HG03045 (cell line): Measurements from ENCODE around the gene LTA.

Experiments used
- ATAC-seq: cut with Tn5 transposase; IDR thresholded peaks from one replicate; pipeline ENCODE4 v1.9.1; 2021; ENCODE audit warnings: mild to moderate bottlenecking, moderate library complexity; ENCODE audit not compliant: unreplicated experiment

LTA gene, protein sequence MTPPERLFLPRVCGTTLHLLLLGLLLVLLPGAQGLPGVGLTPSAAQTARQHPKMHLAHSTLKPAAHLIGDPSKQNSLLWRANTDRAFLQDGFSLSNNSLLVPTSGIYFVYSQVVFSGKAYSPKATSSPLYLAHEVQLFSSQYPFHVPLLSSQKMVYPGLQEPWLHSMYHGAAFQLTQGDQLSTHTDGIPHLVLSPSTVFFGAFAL

DNA sequence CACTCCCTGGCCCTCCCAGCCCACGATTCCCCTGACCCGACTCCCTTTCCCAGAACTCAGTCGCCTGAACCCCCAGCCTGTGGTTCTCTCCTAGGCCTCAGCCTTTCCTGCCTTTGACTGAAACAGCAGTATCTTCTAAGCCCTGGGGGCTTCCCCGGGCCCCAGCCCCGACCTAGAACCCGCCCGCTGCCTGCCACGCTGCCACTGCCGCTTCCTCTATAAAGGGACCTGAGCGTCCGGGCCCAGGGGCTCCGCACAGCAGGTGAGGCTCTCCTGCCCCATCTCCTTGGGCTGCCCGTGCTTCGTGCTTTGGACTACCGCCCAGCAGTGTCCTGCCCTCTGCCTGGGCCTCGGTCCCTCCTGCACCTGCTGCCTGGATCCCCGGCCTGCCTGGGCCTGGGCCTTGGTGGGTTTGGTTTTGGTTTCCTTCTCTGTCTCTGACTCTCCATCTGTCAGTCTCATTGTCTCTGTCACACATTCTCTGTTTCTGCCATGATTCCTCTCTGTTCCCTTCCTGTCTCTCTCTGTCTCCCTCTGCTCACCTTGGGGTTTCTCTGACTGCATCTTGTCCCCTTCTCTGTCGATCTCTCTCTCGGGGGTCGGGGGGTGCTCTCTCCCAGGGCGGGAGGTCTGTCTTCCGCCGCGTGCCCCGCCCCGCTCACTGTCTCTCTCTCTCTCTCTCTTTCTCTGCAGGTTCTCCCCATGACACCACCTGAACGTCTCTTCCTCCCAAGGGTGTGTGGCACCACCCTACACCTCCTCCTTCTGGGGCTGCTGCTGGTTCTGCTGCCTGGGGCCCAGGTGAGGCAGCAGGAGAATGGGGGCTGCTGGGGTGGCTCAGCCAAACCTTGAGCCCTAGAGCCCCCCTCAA is at the start of gene LTA:
LTA (plus strand) TSS at position 249 of the 871 bp plus-strand sequence; CDS start at position 703, 454 bp downstream.
- ATAC-seq: no peak

DNA sequence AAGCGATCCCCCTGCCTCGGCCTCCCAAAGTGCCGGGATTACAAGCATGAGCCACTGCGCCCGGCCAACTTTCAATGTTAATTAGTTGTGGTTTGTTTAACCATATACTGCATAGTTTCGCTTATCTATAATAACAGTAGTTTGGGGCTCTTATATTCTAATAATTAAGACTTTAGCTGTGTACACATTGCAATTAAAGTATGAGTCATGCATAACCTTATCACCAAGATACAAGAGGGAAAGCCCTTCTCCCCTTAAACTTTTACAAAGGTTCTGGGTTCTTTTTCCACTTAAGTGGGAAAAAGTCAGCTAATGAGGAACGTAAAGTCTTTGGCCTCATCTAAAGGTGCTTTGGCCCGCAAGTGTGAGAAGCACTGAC is 46.5 kb upstream of the LTA start:
- no peak for ATAC-seq

DNA sequence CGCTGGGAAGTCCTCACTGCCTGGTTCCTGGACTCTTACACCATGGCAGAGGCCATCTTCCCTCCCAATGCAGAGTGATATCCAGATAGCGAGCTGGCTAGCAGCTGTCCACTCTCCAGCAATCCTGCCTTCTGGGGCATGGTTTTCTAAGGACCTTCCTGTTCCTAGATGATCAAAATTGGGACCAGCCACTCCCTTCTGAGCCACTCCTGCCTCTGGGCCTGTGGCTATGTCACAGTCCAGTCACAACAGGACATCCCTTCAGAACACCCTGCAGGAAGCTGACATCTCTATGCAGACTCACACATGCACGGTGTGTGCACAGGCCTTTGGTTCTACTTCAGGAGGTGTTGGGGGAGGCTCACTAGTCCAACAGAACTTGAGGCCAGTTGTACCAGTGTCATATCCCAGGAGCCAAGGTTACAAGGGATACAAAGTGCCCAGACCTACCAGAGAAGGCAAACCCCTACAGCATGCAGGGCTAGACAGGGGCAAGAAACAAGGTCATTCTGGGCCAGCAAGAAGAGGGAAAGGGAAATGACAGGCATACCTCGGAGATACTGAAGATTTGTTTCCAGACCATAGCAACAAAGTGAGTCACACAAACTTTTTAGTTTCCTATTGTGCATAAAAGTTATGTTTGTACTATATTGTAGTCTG is 46.0 kb upstream of the LTA start:
- ATAC-seq: no peak

DNA sequence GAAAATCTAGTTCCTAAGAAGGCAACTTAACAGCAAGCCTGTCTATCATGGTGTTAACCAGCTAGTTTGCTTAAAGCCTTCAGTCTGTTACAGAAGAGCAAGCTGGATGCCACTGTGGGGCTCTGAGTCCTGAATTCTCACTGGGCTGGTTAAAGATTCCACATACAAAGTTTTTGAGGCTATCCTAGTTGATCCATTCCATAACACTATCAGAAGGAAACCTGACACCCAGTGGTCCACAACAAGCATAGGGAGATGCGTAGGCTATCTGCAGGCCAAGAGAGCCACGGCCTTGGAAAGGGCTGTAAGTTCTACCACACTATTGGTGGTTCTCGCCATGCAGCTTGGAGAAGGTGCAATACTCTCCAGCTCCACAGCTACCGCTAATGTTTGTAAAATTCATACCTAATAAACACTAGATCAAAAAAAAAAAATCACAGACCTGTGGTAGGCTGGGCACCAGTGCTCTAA is 43.7 kb upstream of the LTA start:
- no peak for ATAC-seq

DNA sequence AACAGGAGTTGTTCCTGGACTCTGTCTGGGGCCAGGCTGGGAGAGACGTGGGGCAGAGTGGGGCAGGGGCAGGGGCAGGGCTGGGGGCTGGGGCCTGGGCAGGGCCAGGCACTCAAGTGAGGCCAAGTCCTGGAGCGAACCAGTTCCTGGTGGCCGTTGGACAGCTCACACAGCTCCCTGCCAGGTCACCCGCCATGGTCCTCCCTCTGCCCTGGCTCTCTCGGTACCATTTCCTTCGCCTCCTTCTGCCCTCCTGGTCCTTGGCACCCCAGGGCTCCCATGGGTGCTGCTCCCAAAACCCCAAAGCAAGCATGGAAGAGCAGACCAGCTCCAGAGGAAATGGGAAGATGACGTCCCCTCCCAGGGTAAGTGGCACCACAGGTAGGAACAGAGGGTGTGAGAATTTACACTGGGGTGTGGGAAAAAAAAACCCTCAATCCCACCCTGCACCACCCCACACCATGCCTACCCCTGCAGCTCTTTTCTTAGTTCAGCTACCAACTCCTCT is 43.2 kb upstream of the LTA start, which contains the start of gene MCCD1:
MCCD1 (plus strand) TSS at position 142 of the 508 bp plus-strand sequence; CDS start at position 195, 53 bp downstream.
- ATAC-seq: no peak

DNA sequence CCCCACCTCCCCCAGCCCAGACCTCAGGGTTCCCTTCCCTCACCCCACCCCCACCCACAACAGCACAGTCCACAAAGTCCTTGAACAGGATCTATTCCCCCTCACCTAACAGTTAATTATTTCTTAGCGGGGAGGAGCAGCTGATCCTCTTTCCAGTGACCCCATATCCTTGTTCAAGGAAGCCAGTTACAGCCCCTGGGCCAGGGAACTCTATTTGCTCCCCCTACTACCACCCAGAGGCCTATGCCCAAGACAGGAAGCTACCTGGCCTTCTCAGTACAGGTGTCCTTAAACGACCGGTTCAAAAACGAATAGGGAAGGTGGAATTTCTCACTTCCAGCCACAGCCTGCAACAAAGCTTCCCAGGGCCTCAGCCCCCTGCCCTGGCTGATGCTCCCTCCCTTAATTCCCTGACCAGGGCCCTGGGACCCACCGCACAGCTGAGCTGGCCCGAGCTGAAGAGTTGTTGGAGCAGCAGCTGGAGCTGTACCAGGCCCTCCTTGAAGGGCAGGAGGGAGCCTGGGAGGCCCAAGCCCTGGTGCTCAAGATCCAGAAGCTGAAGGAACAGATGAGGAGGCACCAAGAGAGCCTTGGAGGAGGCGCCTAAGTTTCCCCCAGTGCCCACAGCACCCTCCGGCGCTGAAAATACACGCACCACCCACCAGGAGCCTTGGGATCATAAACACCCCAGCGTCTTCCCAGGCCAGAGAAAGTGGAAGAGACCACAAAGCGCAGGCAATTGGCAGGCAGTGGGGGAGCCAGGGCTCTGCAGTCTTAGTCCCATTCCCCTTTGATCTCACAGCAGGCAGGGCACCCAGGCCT is 42.5 kb upstream of the LTA start:
- no peak for ATAC-seq

DNA sequence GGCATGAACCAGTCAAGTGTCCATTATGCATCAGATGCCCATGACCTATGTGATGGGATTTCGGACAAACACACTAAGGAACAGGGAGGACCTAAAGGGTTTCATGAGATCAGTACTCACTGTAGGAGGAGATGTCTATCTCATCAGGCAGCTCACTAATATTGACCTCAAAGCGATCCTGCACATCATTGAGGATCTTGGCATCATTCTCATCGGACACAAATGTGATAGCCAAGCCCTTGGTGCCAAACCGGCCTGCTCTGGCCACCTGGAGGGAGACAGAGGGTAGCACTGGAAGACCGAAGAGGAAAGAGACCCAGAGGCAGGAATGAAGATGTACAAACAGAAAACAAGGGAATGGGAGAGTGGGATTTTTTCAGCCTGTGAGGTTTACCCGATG is 41.4 kb upstream of the LTA start:
- ATAC-seq: no peak

DNA sequence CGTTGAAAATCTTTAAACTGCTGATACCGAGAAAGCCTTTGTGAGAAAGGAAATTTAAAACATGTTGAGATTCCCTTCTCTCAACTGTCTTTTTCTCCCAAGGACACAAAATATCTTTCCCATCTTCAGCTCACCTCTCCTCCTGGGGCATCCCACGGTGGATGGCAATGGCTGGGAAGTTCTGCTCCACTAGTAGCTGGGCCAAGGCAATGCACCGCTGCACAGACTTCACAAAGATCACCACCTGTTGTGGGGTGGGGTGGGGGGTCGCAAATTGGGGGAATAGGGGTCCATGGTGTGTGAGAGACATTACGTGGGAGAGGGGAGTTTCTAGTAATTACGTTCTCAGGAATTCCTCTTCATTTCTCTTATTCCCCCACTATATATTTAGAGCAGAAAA is 40.9 kb upstream of the LTA start:
- no peak for ATAC-seq

DNA sequence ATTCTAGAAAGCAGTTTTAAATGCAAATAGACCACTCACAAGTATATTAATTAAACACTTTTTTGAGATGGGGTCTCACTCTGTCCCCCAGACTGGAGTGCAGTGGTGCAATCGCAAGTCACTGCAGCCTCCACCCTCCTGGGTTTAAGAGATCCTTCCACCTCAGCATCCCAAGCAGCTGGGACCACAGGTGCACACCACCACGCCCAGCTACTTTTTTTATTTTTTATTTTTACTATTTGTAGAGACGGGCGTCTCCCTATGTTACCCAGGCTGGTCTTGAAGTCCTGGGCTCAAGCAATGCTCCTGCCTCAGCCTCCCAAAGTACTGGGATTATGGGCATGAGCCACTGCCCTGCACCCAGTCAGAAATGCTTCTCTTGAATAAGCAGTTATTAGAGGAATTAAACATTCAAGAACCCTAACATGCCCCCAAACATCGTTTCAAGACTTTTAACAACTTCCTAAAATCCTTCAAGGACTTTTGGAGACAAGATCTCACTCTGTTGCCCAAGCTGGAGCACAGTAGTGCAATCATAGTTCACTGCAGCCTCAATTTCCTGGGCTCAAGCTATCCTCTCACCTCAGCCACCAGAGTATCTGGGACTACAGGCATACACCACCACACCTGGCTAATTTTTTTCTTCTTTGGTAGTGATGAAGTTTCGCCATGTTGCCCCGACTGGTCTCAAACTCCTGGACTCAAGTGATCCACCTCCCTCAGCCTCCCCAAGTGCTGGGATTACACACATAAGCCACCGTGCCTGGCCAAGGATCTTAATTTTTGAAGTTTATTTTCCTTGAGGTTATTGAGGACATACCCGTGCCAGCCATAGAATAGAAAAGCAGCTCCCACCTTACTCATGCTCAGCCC is 40.1 kb upstream of the LTA start:
- no peak for ATAC-seq

DNA sequence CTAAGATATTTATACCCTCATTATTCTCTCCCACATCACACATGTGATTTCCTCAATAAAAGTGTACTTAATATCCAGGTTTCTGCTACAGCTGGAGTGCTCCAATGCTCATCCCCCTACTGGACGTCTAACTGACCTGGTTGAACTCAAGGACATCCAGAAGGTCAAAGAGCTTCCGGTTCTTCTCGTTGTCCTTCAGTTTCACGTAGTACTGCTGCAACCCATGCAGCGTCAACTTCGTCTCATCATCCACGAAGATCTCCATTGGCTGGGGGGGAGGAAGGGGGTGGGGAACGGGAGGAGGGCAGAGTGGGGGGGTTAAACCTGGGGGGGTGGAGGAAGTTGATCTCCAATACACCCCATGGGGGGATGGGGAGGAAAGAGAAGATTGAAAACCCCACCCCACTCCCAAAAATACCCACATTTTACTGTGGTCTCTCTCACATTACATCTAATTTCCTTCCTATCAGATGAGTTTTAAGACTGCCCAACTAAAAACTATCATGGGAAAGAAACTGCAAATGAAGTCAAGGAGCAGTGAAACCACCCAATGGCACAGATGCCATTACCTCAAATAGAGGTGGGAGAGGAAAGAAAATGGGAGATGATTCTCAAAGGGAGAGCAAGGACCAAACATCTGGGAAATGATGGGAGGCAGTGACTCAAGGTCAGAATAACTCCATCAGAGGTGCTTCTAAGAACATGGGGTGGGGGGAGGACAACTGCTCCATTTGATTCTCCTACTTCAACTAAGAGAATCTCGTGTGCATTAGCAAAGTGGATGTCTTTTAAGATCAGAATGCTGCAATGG is 39.2 kb upstream of the LTA start:
- ATAC-seq: no peak

DNA sequence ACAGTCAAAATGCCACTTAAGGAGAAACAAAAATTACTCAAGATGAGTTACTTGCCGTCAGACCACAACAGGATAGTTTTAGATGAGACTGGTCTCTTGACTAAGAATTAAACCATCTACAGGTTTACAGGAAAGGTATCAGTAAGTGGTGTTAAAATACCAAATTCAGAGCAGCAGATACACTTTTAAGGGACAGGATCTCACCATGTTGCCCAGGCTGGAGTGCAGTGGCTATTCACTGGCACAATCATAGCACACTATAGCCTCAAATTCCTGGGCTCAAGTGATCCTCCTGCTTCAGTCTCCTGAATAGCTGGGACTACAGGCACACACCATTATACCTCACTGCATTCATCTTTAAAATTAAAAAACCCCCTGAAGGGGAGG is 38.6 kb upstream of the LTA start:
- no peak for ATAC-seq

DNA sequence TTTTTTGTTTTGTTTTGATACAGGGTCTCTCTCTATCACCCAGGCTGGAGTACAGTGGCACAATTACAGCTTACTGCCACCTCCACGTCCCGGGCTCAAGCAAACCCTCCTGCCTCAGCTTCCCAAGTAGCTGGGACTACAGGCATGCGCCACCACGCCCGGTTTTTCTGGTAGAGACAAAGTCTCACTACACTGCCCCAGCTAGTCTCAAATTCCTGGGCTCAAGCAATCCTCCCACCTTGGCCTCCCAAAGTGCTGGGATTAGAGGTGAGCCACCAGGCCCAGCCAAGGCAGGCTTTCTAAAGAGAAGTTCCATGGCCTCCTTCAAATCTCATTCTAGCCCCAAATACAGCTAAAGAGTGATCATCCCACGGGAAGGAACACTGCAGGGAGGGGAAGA is 38.1 kb upstream of the LTA start:
- no peak for ATAC-seq

DNA sequence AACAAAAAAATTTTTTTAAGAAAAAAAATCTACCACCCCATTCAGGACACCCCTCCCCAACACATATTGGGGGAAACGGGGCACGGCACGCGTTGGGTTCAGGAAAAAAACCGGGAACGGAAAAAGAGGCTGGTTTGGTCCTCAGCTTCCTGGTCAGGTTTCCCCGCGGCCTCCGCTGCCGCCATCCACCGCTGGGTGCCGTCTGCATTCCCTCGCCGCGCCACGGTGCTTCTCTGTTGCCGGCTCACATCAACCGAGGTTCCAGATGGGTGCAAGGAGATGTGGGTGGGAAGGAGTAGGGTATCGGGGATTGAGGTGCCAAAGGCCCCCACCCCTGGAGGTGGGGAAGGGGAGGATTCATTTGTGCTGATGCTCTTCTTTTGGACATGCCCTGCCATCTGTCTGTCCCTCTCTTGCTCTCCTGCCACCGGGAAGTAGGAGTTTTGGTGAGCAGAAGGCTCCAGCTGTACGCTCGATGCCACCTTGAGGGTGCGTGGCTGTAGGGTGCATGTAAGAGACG is 37.5 kb upstream of the LTA start:
- no peak for ATAC-seq

DNA sequence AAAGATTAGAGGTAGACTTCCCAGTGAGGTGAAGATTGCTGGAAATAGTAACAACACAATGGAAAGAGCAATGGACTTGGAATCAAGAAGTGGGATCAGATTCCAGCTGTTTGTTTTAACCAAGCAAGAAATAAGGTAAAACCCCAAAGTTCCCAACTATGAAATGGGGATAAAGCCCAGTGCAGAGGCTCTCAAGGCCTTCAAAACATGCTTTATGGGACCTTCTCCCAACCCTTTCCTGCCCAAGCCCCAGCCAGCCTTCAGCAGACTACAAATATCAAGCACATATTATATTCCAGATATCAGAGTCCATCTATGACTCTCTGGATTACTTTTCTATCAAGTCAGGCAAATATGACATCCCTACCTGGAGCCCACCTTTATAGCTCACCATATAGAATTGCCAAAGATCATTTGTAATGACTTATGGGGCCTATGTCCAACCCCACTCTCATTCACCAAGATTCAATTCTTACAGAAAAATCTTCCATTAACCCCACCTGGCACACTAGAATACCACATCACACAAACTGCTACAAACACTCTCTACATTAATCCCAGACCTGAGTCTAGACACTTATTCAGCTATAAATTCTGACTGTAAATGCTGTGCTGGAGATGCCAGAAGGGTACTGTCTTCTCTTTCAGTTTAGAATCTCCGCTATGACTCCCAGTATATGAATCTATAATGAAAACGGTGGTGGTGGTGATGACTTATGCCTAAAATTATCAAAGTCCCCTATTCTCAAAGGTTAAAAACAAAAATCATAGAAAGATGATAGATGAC is 36.4 kb upstream of the LTA start:
- ATAC-seq: no peak

DNA sequence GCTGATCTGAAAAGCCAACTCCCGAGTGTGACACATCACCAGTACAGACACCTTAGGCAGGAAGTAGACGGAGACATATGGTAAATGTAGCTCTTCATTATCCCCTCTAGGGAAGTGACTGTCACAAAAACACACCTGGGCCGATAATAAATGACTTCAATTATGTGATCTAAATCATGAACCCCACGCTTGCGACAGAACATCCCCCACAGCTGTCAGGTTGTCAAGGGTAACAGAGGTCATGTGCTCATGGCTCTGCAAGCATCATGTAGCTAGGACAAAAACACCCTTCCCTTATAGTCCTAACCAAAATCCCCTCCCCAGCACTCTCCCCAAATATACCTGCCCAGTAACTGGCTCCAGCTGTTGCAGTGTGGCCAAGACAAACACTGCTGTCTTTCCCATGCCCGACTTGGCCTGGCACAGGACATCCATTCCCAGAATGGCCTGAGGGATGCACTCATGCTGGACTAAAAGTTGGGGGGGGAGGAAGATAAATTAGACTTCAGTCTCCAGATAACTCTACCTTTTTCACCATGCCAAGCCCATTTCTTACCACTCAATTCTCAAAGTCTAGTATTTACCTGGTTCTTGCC is 33.2 kb upstream of the LTA start:
- no peak for ATAC-seq

DNA sequence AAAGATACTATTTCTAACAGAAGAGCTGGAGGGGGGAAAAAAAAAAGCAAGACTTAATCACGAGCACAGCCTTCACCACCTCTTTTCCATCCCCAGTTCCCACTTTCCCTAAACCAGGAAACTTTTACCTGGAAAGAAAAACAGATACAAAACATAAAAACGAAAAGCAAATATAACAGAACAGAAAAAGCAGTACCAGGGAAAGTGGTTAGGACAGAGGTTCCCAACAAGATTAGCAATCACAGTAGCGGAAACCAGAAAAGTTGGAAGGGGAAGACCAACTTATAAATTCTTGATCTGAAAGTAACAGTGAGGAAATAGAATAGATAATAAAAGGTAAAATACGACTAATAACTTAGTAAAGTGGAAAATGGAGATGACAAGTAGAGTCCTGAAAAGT is 31.4 kb upstream of the LTA start:
- ATAC-seq: no peak

DNA sequence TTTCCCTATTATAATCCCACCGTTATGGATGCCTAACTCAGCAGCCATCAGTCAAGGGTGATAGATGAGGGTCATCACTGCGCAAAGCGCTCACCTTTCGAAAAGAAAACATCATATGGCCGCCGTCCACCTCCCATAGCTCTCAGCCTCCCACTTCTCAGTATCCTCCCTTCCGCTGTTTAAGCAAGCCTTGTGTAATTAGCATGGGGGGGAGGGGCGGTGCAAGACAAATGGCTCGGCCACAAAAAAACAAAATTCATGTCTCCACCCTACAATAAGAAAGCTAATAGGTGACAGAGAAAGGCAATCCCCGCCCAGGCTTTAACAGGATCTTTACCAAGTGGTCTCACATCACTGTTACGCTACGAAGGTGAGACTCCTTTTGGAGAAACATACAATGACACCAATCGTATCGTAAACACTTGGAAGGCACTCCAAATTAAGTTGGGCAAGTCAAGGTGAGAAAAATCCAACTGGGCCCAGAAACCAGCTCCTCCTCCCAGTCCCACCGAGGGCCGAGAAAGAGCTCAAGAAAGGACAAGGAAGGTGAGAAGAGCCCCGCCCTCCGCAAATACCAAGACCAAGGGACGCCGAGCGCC is 30.9 kb upstream of the LTA start:
- no peak for ATAC-seq
